GM15510 (cell line): ENCODE data around the gene CFC1B.
"Not testable (repeated sequence)": the region's sequence is repeated elsewhere in the genome, so short reads cannot be mapped to it uniquely, and the experiment has no call there.

Experiments used
- POLR2A ChIP-seq: IDR thresholded peaks from 3 replicates; pipeline ENCODE4 v1.6.1; 2011; ENCODE audit warnings: borderline replicate concordance; ENCODE audit not compliant: insufficient read length; ENCODE audit errors: extremely low read depth

Gene CFC1B

GRCh38 chr2:130520992-130521391 is at the start of gene CFC1B:
CFC1B (plus strand) TSS chr2:130521222; CDS start chr2:130521485, 263 bp downstream.
- not testable (repeated sequence) for TF ChIP-seq POLR2A

GRCh38 chr2:130509228-130509627 is 11.8 kb upstream of the CFC1B start, which contains the start of gene POTEI:
POTEI (minus strand) TSS chr2:130509328; CDS start chr2:130509235, 93 bp downstream.
- not testable (repeated sequence) for TF ChIP-seq POLR2A
